Measurements from ENCODE around the gene FLOT2.
"Not testable (repeated sequence)": the region's sequence is repeated elsewhere in the genome, so short reads cannot be mapped to it uniquely, and the experiment has no call there.

FLOT2 gene, protein sequence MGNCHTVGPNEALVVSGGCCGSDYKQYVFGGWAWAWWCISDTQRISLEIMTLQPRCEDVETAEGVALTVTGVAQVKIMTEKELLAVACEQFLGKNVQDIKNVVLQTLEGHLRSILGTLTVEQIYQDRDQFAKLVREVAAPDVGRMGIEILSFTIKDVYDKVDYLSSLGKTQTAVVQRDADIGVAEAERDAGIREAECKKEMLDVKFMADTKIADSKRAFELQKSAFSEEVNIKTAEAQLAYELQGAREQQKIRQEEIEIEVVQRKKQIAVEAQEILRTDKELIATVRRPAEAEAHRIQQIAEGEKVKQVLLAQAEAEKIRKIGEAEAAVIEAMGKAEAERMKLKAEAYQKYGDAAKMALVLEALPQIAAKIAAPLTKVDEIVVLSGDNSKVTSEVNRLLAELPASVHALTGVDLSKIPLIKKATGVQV
- 41.7 to 165 reads per million in 2 experiments for total RNA-seq

DNA sequence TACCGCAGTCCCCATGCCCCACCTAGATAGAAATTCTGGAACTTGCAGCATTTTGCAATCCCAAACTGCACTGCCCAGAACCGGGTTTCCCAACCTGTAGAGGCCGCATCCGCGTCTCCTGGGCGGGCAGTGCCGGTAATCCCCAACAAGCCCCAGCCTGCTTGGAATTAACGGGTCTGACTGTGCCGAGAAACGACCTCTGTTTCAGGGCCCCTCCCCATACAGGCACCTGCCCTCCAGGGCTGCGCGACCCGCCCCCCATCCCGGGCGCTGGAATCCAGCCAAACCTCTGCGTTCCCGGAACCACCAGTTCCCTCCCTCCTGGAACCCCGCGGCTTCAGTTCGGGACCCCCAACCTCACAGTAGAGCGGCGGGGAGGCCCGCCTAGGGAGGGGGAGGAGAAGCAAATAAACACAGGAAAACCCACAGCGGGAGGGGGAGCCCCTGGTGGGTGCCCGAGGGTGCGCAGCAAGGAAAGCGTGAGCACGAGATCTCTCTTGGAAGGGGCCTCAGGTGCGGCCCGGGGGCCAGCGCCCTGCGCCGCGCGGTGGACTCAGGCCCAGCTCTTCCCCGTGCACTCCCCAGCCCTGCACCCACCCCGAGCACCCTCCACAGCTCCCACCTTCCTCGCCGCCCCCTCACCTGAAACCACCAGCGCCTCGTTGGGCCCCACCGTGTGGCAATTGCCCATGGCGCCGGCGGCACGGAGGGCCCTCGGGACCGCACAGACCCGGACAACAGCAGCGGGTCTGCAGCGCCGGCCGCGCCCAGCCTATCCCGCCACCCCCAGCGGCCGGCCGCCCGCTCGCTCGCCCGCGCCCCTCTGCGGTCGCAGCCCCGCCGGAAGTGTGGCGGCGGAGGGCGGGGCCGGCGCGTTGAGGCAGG lies at the start of gene FLOT2:
FLOT2 (minus strand) TSS at position 850 of the 885 bp plus-strand sequence; CDS start at position 691, 159 bp downstream.
- peak; percentile 58 for DNase-seq (ENCODE audit: low read depth)

DNA sequence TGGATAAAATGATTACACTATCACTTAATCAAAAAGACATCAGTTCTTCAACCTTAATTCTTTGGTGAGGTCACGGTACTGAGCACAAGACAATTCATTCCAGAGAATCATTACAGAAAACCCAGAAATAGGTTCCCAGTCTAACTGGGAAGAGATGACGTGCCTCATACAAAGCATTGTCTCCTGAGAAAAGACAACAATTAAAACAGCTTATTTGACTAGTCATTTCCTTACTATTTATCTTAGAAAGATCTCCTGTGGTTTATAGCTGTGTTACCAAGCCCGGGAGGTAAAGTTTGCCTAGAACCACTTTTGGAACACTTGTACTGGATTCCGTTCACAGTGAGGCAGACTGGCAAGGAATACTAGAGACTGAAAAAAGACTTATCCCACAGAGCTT lies 48.7 kb upstream of the FLOT2 start:
- DNase-seq (ENCODE audit: low read depth), result no peak

DNA sequence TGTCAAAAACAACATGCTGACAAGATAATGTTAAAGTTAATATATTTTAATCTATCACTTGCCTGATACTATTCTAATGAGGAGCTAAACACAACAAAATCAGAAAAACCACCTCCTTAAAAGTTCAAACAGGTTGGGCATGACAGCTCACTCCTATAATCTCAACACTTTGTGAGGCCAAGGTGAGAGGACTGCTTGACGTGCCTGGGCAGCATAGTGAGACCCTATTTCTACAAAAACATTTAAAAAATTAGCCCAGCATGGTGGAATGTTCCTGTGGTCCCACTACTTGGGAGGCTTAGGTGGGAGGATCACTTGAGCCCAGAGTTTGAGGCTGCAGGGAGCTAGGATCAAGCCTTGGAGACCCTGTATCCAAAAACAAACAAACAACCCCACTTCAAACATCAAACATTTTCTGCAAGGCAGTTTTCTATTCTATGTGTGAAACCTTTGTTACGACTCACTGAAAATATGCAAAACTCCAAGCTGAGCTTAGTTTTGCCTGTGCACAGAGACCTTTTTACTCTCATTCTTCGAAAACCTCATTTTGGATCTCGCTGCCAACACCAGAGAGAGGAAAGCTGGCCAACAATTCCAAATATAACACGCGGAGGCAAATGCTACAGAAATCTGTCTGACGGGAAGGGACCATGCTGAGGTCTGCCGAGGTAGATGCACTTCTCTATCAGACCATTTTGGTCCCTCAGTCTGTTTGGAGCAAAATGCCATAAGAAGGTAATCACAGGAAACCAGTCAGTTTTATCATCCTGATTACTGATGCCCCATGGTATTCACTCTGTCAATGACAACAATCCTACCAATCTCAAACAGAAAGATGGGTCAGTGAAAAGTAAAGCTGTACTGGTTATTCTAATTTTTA lies 47.6 kb upstream of the FLOT2 start:
- no peak for DNase-seq (ENCODE audit: low read depth)

DNA sequence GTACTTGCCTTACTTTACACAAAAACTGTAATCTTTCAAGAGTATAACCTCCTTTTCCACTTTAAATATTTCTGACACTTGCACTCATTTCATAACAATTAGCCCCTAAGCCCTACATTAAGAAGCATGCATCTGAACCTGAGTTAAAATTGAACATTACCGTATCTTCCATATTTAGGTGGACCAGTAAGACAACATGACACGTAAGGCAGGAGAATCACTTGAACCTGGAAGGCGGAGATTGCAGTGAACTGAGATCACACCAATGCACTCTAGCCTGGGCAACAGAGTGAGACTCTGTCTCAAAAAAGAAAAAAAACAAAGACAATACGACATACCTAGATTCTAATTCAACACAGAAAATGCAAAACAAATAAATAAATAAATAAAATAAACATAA lies 46.8 kb upstream of the FLOT2 start:
- no peak for DNase-seq (ENCODE audit: low read depth)

DNA sequence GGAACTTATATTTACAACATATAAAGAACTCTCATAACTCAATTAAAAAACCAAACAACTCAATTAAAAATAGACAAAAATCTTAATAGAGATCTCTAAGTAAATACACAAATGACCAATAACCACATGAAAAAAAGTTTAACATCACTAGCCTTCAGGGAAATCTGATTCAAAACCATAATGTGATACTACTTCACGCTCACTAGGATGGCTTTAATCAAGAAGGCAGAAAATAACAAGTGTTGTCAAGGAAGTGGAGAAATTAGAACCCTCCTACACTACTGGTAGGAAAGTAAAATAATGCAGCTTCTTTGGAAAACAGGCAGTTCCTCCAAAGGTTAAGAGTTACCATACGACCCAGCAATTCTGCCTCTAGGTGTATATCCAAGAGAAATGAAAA lies 45.4 kb upstream of the FLOT2 start:
- DNase-seq (ENCODE audit: low read depth), result no peak

DNA sequence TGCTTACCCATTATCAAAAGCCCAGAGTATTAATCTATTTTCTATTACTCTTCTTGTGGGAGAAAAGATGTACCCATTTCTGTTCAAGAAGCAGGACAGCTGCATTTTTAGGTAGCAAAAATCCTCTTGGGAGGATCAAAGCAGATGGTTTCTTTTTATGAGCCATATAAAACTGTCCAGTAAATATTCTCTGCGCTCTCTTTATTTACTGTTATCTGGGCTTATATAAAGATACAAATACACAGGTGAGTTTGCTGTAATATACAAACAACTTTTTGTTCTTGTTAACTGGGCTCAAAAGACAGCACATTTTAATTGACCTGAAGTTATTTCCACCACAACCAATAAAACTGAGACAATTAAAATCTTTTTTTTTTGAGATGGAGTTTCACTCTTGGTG lies 43.7 kb upstream of the FLOT2 start:
- DNase-seq (ENCODE audit: low read depth), result no peak

DNA sequence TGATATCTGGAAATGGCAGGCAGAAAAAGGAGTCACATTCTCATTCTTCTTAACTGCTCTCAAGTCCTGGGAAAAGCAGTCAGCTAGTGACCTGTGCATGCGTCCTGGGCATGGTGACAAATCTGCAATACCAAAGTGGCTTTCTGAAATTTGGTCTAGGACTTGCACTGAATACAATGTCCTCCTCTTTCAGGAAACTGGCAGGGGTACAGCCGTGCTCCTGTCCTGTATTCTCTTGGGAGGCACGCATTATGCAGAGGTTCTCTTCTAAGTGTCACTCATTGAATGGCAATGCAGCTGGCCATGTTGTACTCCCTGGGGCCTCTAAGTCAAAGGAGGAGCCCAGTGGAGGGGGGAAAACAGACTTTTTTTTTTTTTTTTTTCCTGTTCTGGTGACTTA lies 43.1 kb upstream of the FLOT2 start:
- no peak for DNase-seq (ENCODE audit: low read depth)

DNA sequence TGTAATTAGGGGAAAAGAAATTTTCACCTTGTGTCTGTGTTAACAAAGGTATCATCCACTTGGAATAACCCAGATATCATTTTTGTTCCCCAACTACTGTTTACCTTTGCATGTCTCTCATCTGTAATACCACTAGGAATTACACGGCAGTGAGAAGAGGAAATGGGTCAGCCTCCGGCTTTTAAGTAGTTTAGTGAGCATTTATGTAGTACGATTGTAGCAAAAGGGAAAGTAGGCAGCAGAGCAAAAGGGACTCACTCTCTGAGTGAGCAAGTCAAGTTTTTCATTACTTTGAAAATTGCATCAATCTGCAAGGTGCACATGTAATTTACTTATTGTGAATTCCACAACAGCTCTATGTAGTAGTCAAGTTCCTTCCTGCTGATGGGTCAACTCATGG lies 42.6 kb upstream of the FLOT2 start:
- DNase-seq (ENCODE audit: low read depth), result no peak

DNA sequence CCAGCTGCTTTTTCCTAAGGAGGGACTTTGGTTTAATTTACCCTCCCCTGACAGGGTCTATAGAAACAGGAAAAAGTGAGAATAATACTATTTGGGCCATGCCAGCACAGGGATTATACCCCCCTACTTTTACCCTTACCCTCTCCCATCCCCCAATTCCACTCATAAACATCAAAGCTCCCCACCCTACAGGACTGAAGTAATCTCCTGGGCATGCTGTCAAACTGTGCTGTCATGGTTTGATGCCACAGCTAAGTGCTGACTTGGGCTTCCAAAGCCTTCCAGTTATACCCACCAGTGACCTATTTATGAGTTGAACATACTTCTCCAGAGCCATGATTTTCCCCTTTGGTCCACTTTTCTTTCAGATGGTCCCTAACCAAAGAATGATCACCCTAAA lies 41.0 kb upstream of the FLOT2 start:
- no peak for DNase-seq (ENCODE audit: low read depth)

DNA sequence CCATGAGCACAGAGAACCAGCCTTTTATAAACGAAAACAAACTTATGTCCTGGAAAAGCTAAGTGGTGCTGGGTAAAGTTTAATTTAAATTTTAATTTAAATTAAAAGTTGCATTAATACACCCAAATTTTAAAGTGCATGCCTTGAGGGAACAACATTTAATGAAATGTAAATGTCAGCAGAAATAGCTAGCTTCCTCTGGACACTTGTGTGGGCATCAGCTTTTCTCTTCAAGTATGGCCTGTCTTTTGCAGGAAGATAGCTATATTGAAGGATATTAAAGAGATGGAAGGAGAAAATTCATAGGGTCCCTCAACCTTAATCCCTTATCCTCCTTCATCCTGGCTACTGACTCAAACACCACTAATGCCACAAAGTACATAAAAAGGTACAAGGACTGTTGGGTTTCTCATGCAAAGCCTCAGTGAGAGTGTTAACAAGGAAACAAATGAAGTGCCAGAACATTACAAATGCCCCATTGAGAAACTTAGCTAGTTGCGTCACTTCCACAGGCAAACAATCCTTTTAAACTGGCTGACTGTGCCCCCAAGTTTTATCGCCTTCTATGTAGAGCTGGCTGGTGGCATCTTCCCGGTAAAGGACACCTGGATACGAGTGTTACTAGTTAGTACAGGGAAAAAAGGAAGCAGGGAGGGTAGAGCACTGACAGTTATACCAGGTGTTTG lies 39.7 kb upstream of the FLOT2 start:
- DNase-seq (ENCODE audit: low read depth), result no peak

DNA sequence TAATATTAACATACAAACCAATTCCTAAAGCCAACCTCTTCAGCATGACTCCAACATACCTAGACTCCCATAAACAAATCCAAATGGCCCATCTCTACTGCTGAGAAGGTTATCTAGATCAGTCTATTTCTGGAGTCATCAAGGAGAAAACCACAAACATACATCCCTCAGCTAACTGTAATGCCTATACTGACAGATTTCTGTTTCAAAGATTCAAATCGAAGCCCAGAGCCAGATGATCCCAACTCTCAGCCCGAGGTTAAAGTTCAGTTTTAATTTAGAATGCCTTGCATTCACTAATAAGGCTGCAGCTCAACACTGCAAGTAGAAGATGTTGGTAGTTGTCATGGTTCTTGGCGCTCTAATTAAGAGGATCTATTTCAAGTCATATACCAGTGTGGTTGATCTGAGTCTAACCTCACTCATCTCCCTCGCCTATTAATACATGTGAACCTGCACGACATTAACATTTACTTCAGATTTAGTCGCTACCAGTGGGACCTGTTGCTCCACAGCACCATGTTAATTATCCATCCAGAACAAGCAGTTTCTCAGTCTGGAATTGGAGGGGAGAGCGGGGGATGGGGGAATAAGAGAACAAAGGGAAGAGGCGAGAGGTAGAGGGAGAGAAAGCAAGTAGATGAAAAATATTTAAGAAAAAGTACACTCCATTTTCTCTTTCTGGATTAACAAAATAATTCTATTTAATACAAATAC lies 38.4 kb upstream of the FLOT2 start:
- no peak for DNase-seq (ENCODE audit: low read depth)

DNA sequence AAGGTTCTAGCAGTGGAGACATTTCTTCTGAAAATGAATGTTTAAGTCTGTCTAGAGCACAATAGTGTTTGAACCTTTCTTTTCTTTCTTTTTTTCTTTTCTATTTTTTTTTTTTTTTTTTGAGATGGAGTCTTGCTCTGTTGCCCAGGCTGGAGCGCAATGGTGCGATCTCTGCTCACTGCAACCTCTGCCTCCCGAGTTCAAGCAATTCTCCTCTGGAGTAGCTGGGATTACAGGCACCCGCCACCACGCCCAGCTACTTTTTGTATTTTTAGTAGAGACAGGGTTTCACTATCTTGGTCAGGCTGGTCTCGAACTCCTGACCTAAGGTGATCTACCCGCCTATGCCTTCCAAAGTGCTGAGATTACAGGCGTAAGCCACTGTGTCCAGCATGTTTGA lies 37.0 kb upstream of the FLOT2 start:
- not testable (repeated sequence) for DNase-seq (ENCODE audit: low read depth)

DNA sequence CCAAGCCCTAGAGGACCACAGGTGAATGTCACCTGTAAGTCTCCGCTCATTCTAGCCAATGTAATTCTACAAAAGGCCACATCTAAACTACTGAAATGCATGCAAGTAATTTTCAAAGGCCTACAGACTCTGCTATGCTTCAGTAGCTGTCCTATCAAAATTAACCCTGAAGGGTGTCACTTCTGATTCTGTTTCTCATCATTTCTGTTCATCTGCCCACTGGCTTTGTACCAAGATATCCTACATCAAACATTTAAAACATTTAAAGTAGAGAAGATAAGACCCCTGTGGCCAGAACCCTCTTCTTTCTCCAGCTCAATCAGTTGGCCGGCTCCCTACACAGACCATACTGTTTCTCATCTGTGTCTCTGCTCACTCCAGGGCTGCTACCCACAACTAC lies 32.3 kb upstream of the FLOT2 start:
- no peak for DNase-seq (ENCODE audit: low read depth)

DNA sequence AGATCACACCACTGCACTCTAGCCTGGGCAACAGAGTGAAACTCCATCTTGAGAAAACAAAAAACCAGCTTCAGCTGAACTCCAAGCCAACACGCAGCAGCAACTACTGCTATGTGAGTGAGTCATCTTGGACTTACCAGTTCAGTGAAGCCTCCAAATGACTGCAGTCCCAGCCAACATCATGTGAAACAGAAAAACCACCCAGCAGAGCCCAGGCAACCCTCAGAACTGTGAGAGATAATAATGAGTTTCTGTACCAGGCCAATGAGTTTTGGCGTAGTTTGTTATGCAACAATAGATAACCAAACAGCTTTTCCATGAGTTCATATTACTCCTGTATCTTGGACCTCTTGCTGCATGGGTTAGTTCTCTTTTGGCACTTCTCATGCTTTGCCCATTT lies 30.5 kb upstream of the FLOT2 start:
- DNase-seq (ENCODE audit: low read depth), result no peak

DNA sequence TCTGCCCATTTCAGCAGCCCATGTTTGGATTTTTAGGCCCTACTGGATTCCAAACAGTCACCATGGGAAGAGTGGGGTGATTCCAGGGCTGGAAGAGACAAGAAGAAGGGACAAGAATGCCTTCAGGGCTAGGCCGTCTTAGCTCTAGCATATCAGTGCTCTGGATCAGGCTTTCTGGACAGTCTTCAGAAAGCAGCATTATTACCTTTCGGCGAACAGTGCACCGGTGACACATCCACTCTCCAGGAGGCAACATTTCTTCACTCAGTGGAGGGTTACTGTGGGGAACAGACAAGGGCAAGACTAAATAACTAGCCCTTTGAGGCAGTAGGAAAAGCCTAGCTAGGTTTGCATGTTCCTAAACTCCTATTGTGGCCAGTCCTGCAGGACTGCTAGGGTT lies 29.3 kb upstream of the FLOT2 start:
- no peak for DNase-seq (ENCODE audit: low read depth)

DNA sequence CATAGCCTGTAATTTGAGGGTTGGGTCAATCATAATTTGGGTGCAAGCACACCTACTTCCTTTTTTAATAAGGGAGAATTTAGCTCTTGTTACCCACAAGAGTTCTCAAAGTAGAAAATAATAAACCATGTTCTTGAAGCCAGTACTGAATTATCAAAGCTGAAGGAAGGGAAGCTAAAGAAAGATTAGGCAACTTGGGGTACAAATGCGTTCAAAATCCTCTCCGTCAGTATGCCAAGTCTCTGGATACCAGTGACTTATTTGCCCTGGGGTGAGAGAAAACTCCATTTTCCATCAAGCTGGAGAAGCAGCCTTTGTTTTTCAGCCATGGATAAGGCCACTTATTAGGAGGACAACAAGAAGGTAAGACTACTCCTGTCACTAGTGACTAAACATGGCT lies 28.8 kb upstream of the FLOT2 start:
- DNase-seq (ENCODE audit: low read depth), result no peak

DNA sequence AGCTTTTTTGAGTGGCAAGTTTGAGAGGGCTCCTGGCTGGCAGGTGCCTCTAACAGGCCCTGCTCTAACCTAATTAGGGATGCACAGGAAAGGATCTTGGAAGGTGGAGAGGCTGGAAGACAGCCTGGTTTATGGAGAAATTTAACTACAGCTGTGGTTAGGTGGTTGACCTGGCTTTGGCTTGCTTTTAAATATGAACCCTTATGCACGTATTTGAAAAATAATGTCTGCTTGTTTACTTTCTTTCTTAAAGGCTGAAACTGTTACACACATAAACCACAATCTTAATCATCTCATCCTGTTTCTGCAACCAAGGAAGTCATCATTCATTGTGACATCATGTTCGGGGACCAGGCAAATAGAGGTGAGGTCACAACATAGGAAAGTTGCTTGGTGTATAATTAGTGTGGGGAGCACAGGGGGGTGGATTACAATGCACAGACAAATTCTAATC lies 28.4 kb upstream of the FLOT2 start:
- DNase-seq (ENCODE audit: low read depth), result peak; percentile 45

DNA sequence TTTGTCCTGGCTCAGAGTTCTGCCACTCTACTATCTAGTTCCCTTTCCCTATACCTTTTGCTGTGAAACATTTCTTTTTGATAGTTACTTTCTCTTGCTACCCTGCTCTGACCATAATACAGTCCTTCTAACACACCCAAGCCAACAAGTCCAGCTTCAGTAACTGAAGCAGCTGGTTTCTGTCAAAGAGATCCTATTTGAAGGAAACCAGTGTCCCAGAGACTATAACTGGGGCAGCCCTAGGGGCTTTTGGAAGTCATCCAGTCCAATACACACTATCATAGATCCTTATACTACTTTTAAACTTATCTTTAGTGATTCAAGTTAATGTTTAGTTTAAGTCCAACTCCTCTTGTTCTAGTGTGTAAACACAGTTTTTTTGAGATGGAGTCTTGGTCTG lies 22.7 kb upstream of the FLOT2 start:
- no peak for DNase-seq (ENCODE audit: low read depth)

DNA sequence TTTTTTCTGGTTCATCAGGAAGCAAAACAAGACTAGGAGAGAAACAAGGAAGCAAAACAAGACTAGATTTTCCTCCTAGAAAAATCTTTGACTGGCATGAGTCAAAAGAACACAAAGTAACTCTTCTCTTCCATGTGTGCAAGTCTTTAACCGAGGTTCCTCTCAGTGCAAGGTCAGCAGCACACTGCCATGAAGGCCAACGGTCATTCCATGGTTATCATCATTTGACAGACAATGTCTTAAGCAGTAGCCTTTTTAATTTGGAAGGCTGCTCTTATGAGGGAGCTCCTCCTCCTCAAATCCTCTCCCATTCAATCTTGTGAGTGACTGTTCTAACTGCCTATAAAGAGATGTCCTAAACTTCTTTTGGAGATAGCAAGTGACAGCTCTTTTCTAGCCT lies 20.8 kb upstream of the FLOT2 start:
- no peak for DNase-seq (ENCODE audit: low read depth)

DNA sequence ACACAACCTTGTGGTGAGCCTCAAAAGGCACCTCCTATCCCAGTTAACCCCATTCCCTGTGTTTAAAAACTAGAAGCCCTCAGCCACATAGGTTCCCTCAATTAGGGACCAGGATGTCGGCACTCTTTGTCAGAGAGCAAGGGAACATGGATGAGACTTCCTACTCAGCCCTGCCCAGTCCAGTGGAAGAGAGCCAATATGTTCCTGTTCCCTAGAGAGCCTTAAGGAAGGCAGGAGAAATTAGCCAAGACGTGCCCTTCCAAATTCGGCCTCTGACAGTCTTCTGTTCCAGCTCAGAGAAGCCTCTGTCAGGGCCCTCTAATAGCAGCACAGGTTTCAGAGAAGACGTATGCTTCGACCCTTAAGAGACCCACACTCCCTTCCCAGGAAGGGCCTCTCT lies 19.9 kb upstream of the FLOT2 start:
- no peak for DNase-seq (ENCODE audit: low read depth)

DNA sequence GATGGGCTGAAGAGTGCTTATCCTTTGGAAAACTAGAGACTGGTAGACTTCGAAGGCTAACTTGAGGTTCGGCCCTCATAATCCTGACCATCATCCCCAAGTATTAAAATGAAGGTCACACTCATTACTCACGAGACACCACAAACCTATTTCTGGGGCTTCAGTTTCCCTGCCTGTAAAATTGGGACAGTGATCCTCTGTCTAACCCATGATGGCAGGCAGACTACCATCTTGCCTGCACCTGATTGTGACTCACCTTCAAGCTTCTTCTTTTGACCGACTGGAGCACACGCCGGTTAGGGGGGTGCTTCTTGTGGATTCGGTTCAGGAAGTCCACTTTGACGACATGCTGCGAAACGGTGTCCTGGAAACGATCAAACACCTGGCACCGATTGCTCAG lies 19.5 kb upstream of the FLOT2 start:
- DNase-seq (ENCODE audit: low read depth), result no peak

All from T follicular helper cell (primary cell).